GM18508 (cell line): ENCODE results near the gene GABRB1.

Source experiments
- ATAC-seq: cut with Tn5 transposase; IDR thresholded peaks from one replicate; pipeline ENCODE4 v1.9.1; 2021; ENCODE audit warnings: moderate number of reproducible peaks; ENCODE audit not compliant: insufficient read depth, unreplicated experiment

The GABRB1 gene

DNA sequence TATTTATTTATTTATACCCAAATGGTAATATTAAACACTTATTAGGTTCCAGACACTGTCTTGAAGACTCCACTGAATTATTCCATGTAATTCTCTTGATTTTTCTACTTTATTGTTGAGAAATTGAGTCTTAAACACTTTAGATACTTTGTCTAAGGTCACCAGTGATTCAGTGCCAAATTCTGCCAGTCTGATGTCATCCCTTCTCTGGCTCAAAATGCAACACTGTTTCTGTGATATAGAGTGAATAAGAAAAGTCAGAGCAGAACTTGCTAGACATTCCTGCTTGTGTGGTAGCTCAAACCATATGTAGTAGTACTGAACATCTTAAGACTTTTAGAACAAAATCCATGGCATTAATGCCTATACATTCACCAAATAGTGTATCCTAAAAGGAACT lies 164.3 kb downstream of the GABRB1 start:
- no peak for ATAC-seq

DNA sequence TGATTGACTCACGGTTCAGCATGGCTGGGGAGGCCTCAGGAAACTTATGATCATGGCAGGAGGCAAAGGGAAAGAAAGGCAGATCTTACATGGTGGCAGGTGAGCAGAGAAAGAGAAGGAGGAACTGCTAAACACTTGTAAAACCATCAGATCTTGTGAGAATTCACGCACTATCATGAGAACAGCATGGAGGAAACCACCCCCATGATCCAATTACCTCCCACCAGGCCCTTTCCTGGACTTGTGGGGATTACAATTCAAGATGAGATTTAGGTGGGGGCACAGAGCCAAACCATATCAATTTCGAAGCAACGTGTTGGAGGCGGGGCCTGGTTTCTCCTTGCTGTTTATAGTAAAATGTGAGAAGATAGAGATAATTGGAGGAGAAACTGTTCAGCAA lies 167.4 kb downstream of the GABRB1 start:
- ATAC-seq = no peak

DNA sequence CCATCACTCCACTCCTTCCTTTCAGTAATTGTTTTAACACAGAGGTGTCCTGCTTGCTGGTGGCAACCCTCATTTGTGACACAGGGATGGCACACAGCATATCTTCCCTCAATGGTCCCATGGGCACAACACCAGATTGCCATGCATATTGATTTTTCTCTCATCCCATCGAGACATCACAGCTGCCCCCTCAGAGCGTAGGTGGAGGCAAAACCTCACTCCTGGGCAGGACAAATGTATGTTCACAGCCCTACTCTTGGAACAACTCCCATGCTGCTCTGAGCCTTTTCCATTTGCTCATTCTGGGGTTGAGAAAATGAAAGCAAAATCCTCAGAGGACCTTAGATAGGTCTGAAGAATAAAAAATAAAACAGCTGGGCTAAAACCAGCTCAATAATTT lies 172.2 kb downstream of the GABRB1 start:
- ATAC-seq = no peak

DNA sequence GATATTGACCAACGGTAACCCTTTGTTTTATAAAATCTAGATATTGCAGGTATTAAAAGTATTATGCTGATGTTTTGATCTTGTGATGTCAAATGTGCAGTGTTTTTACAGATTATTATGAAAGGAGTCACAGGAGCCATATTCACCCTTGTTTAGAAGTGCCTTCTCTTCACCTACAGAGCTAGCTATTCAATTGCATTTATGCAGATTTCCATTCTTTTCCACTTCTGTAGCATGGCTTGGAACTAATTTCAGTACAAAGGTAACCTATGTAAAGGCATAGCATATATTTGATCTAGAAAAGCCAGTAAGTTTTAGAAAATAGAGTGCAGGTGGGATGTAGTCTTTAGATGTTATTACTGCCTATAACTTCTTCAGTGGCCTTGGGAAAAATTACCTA lies 176.2 kb downstream of the GABRB1 start:
- no peak for ATAC-seq

DNA sequence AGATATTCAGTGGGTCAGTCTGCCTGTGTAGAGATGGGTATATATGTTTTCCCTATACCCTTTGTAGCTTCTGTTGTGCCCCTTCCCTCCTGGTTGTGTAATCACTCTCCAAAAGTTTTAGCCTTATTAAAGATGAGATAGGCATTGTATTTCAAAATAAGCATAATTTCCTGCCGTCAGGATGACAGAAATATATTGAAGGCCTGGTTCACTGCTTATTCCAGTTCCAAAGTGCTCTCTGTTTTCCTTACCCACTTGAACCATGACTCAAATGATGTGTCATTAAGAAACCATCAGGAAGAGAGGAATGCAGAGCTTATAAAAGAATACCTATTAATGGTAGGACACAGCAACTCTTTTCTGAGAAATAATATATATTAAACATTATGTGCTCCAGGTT lies 178.5 kb downstream of the GABRB1 start:
- ATAC-seq = no peak

DNA sequence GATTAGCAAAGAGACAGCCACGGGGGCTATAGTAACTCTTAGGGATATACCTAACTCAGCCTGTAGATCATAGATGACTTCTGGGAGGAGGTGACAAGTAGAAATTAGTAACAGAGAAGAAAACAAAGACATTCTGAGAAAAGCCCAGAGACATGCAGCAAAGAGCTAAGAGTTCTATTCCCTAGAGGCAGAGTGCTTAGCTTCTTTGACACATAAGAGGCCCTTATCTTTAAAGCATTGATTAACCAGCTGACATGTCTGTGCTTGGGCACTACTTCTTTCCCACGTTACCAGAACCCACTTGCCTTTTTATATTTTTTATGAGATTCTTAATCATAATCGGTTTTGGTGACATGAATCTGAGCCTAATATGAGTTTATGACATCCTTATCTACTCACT lies 179.5 kb downstream of the GABRB1 start:
- no peak for ATAC-seq

DNA sequence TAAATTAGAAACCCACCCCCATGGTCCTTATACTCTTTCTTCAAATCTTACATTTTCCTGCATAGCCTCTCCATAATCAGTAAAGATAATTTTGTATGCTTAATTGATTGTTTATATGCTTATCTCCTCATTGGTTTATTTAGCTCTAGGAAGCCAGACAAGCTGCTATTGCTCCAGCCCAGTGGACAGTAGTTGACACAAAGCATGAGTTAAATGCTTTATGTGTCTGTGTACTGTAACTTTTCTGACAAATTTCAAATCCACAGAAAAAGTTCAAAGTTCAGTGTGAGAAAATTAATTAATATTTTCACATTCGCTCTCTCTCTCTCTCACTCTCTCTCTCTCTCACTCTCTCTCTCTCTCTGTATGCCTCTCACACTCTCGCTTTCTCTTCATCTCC lies 181.7 kb downstream of the GABRB1 start:
- ATAC-seq = no peak

DNA sequence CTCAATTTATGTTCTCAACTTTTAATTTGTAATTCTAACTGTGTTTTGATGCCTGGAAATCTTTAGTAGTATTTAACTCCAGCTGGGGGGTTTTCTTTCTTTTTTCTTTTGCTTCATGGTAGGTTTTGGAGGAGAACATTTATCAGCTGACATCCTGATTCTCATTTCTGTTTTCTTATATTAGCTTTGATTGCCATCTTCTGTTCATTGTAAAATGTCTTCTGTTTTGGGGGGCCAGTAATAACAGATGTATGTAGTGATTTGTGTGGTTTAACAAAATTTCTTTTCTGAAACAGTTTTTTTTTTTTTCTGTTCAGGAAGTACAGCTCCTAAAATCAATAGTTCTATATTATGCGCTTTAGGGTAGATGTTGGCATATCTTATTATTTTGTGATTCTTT lies 182.2 kb downstream of the GABRB1 start:
- ATAC-seq = no peak

DNA sequence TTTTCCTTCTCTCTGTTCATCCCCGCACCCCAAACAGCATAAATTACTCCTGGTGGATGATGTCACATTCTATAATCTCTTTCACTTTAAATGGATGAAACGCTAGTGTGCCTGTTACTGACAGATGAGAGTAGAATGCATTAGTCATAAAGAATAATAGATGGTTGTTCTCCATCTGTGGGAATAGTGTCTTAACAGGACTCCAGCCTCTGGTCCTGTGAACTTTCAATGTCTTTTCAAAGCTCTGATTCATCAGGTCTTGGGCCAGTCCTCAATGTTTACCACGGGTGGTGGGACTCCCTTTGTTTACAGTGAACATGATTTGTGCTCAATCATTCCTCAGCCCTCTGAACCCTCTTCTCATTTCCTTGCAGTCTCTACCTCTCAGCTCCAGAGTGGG lies 182.6 kb downstream of the GABRB1 start:
- ATAC-seq = no peak

DNA sequence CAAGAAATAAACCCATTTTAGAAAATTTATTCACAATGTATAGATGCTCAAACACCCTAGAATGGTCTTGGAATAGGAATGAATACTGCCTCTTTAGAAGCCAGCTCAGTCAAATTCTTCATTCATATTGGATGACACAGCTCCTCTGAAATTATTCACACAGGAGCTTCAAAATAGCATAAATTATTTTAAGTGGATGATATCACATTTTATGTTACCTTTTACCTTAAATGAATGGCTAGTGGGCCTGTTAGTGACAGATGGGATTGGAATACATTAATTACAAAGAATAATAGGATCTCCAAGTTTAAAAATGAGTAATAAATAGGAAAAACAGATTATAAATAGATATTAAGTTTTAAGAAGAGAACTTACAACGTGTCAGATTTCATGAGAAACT lies 184.4 kb downstream of the GABRB1 start:
- no peak for ATAC-seq

DNA sequence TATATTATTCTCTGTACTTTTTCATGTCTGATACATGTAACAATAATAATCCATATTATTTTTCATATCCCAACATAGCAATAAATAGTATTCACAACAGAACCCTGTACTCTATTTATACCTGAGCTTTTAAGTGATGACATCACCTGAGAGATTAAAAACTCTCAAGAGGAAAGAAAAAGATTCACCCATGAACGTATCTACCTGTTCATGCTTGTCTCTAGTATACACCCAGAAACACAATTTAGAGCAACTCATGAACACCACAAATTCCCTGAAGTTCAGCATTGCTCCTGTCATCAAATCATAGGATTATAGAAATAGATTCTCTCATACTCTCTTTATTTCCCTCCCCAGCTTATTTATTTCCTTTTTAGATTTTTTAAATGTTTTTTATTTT lies 185.9 kb downstream of the GABRB1 start:
- ATAC-seq = no peak

DNA sequence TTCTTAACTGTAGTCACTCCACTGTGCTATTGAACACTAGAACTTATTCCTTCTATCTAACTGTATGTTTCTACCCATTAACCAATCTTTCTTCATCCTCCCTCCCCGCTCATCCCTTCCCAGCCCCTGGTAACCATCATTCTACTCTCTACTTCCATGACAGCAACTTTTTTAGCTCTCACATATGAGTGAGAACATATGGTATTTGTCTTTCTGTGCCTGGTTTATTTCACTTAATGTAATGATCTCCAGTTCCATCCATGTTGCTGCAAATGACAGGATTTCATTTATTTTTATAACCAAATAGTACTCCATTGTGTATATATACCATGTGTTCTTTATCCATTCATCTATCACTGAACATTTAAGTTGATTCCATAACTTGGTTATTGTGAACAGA lies 186.5 kb downstream of the GABRB1 start:
- no peak for ATAC-seq

DNA sequence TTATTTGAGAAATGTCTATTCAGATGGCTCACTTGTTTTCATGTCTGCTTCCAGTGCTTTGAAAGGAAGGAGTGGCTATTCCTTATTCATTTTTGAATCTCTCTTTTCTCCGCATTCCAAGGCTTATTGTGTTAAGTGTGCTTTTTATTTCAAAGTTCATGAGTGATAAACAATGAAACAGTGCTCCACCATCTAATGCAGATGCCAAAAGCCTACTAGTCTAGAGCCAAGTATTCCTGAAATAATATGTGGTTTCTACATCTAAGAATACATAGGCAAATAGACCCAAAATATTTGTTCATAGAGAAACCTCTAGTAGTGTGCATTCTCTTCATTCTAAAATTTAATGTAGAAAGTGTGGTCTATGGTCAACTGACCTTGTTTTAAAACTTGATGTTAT lies 187.3 kb downstream of the GABRB1 start:
- no peak for ATAC-seq

DNA sequence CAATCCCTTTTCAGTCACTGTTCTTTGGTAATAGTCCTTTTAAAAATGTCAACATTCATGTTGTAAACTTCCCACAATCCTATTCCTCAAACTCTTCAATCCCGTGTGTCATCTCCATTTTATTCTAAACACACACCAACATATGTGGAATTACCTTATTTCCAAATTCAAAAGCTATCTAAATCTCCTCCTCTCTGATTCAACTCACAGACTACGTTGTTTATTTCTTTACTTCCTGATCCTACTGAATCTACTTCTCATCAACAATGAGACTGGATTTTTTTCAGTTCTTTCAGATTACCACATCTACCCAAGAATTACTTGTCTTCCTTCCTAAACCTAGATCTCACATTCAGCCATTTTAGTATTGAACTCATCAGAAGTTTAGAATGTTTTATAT lies 188.2 kb downstream of the GABRB1 start:
- no peak for ATAC-seq

DNA sequence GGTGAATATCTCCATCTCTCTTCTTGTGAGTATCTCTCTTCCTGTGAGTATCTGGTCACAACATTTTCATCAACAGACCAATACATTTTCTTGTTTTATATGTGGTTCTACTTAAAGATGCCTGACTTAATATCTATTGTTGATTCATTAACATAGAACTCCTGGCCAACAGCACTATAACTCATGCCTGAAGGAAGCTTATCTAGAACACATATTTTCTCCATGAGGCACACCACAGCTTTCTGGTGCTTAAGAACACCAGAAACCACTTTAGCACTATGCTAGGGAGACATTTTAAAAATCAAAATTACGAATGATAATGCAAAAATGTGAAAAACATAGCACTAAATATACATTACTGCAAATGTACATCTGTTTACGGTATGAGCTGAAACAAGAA lies 190.4 kb downstream of the GABRB1 start:
- ATAC-seq = no peak

DNA sequence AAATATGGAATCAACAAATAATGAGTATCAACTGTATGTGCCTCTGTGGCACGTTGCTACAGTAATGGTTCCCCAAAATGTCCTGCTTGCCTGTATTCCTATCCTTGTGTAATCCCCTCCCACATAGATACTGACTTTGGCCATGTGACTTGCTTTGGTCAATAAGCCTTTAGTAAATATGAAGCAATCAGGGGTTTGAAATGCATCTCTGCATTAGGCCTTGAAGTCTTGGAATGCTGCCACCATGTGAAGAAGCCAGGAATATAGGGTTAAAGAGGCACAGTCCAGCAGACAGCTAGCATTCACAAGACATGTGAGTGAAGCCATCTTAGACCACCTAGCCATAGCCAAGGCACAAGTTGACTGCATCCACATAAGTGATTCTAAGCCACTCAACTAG lies 190.9 kb downstream of the GABRB1 start:
- ATAC-seq = no peak

DNA sequence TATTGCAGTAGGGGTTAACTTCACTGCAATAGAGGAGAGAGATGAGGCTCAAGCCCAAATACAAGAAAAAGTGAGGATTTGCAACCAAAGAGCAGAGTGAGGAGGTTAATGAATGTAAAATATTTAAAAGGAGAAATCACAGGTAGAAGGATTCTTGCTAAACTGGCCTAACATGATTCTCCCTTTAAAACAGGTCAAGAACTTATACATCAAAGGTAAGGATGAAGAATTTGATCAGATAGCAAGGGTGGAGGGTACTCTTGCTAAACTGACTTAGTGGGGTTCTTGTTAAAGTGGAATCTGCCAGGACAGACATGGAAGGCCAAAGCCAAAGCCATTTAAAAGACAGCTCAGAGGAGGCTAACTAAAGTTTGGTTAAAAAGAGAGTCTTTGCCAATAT lies 193.0 kb downstream of the GABRB1 start:
- no peak for ATAC-seq

DNA sequence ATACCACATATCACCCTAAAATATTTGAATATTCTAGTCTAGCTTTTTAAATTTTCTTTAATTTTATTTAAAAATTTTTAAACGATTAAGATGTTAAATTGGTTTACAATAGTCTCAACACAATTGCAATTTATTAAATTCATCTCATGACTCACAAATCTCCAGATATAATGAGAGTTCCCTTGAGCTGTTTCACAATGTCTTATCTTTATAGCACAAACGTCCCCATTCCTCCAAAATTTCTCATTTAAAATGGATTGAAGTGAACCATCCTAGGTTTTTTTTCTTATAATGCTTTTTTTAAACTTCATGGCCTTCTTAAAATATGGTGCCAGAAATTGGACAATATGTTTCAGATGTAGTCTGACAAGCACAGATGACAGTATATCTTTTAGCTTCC lies 204.4 kb downstream of the GABRB1 start:
- ATAC-seq = no peak

DNA sequence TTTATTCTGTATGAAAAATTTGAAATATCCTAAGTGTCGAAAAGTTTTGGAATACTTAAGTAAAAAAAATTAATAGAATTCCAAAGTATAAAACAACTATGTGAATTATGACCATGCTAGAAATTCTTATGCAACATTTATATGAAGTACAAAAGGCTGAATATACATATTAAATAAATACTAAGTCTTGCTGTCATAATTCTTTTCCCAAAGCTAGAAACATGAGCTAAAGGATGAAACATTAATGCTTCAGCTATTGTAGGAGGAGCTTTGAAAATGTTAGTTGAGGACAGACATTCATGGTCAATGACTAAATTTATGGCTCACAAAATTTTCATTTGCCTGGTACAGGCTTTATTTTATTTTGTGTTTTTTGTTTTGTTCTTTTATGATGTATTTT lies 207.3 kb downstream of the GABRB1 start:
- ATAC-seq = no peak

DNA sequence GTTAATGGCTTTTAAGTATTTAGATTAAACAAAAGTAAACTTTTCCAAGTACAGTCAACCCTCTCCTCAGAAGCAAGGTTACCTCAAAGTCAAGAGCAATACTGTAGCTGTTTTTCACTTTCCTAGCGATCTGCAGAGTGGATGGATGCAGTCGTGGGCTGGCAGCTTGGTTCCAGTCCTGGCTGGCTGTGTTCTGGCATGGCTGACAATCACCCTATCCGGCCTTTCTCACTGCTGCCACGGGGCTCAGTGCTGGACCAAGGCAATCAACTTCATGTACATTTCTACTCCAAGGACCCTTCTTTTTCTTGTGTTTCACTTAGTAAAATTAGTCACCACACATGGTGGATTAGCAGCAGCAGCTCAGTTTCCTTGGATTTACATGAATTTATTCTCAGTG lies 208.3 kb downstream of the GABRB1 start:
- ATAC-seq = no peak

DNA sequence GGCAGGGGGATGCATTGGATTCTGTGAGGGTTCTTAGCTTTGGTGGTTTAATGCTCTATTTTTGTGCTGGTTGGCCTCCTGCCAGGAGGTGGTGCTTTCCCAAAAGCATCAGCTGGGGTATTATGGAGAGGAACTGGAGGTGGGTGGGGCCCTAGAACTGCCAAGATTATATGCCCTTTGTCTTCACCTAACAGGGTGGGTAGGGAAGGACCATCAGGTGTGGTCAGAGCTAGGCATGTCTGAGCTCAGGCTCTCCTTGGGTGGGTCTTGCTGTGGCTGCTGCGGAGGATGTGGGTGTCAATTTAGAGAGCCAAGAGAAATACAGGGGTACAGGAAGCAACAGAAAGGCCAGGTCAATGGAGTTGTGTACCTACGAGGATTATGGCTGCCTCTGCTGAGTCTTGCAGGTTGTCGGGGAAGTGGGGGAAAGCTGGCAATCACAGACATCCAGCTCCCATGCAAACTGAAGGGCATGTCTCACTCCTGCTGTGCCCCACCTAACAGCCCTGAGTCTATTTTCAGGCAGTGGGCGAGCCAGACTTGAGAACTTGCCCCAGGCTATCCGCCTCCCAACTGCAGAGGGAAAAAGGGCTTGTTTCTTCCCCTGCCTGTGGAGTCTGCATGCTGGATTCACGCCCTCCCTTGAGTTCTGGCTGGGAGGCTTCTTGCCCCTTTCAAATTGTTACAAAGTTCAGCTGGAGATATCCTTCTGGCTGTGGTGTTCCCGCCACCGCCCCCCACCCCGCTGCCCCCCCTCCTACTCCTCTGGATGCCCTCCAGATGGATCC lies 220.2 kb downstream of the GABRB1 start:
- ATAC-seq = no peak

DNA sequence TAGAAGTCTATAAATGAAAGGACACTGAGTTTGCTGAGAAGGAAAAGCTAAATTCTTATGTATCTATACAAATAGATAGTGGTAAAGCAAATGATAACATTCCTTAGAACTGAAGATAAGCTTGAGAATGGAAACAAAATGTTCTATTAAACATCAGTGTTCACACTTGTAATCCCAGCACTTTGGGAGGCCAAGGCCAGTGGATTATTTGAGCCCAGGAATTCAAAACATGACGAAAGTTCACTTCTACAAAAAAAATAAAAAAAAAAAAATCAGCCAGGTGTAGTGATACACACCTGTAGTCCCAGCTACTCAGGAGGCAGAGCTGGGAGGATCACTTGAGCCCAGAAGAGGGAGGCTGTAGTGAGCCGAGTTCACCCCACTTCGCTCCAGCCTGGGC lies 232.4 kb downstream of the GABRB1 start:
- ATAC-seq = no peak
